GM19467 (cell line): ENCODE data around the gene SYNGAP1.
"Not testable (repeated sequence)": the region's sequence is repeated elsewhere in the genome, so short reads cannot be mapped to it uniquely, and the experiment has no call there.

Source experiments
- ATAC-seq: cut with Tn5 transposase; IDR thresholded peaks from one replicate; pipeline ENCODE4 v1.9.1; 2021; ENCODE audit warnings: mild to moderate bottlenecking, moderate library complexity; ENCODE audit not compliant: unreplicated experiment

The SYNGAP1 gene

DNA sequence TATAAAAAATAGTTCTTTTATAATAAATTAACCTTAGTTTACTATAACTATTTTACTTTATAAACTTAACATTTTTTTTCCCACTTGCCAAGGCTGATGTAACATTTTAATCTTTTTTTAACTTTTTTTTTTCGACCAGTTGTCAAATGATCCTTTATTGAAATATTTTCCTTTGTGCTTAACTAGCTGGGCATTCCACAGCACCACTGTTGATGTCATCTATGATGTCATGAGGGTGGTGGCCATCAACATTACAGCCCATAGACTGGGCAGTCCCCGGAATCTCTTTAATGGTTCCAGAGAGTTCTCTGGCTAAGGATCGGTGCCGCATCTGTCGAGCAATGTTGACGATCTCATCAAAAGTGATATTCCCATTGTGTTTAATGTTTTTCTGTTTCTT lies 20.0 kb upstream of the SYNGAP1 start:
- ATAC-seq: not testable (repeated sequence)

DNA sequence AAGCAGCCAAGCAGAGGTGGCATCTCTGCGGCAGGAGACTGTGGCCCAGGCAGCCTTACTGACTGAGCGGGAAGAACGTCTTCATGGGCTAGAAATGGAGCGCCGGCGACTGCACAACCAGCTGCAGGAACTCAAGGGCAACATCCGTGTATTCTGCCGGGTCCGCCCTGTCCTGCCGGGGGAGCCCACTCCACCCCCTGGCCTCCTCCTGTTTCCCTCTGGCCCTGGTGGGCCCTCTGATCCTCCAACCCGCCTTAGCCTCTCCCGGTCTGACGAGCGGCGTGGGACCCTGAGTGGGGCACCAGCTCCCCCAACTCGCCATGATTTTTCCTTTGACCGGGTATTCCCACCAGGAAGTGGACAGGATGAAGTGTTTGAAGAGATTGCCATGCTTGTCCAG lies 15.0 kb upstream of the SYNGAP1 start:
- no peak for ATAC-seq

DNA sequence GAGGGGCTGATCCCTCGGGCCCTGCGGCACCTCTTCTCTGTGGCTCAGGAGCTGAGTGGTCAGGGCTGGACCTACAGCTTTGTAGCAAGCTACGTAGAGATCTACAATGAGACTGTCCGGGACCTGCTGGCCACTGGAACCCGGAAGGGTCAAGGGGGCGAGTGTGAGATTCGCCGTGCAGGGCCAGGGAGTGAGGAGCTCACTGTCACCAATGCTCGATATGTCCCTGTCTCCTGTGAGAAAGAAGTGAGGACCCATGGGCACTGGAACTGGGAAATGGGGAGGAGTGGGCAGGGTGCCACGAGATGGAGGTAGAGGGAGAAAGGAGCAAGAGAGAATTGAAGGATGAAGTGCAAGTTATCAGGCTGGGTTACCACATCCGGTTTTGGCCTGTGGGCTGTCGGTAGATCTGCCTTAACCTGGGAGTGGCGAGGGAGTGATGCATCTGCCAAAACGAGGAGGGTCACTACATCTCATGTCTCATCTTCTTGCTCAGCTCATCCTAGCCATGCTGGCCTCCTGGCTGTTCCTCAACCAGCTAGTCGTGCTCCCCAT lies 14.4 kb upstream of the SYNGAP1 start:
- ATAC-seq: no peak

DNA sequence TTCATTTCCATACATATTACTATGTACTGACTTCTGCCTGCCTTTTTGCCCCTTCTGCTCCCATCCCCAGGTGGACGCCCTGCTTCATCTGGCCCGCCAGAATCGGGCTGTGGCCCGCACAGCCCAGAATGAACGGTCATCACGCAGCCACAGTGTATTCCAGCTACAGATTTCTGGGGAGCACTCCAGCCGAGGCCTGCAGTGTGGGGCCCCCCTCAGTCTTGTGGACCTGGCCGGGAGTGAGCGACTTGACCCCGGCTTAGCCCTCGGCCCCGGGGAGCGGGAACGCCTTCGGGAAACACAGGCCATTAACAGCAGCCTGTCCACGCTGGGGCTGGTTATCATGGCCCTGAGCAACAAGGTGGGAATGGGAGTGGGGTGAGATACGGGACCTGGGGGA lies 13.7 kb upstream of the SYNGAP1 start:
- no peak for ATAC-seq

DNA sequence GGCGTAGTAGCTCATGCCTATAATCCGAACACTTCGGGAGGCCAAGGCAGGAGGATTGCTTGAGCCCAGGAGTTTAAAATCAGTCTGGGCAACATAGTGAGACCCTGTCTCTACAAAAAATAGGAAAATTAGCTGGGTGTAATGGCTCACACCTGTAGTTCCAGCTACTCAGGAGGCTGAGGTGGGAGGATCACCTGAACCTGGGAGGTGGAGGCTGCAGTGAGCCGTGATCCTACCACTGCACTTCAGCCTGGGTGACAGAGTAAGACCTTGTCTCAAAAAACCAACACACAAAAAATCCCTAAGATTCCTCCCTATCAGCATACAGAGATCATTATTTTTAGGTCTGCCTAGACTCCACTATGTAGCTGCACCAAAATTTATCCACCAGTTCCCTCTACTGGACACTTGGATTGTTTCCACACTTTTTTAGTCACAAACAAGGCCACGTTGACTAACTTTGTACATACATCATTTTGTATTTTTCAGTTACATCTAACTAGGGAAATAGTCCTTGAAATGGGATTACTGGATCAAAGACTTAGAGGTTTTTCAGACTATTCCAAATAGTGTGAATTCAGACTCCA lies 12.6 kb upstream of the SYNGAP1 start:
- ATAC-seq: no peak

DNA sequence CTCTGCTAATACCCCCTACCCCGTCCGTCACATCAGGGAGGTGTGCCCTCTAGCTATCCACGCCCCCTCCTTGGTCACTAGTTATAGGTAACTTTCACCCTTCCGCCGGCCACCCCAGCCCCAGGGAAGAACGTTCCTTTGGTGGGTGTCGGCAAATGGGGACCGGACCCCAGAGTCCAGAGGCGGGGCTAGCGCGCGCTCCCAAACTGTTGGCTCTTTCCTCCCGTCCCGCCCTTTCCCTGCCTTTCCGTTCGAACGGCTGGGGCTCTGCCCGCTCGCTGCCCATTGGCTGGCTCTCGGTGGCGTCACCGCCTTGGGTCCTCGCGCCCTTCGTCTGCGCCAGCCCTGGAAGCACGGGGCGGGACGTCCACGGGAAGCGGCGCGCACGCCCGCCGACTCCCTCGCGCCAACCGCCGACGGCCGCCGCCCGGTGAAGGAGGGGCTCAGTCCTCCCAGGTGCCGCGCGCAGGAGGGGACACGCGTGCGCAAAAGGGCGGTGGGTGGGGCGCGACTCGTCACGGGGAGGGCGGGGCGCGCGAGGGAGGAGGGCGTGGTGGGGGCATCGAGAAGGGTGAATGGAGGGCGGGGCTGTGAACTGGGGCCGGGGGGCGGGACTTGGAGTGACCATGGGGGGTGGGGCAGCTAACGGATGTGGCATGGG lies 9.7 kb upstream of the SYNGAP1 start:
- peak; percentile 70 for ATAC-seq

DNA sequence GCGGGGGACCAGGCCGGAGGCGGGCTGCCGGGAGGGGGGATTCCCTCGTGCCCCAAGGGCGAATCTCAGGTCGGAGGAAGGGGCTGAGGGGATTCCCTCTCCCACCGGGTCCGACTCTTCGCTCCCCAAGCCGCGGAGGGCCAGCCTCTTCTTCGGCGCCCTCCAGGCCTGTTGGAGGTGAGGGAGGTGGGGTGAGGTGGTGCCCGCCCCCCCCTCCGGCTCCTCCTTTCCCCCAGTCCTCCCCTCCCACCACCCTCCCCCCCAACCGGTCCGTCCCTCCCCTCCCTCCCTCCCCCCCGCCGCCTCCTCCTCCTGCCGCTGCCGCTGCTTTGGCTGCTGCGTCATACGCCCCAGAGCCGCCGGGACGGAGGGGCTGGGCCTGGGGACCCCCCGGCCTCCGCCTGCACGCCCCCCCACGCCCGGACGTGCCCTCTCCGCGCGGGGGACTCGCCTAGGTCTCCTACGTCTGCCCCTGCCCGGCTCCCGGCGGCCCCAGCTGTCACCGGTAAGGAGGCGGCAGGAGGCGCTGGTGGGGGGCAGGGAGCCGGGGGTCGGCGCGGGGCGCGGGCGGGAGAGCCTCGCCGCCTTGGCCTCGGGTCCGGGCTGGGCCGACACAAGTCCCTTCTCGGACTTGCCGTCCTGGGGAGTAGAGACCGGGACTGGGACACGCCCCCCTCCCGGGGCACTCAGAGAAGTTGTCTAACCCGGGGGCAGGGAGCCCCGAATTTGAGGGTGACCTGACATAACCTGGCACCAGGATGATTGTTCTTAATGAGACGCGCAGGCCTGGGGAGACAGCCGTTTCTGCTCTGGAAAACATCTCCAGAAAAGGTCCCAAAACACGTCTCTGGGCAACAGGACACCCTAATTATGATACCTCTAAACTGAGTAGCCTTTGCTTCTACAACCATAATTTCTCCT lies 8.9 kb upstream of the SYNGAP1 start, which contains the start of gene PHF1:
Gene PHF1, plus strand, starts transcription at position 304 of the 921 bp plus-strand sequence. CDS start 1,250 bp downstream, outside the sequence.
- peak; percentile 27 for ATAC-seq

DNA sequence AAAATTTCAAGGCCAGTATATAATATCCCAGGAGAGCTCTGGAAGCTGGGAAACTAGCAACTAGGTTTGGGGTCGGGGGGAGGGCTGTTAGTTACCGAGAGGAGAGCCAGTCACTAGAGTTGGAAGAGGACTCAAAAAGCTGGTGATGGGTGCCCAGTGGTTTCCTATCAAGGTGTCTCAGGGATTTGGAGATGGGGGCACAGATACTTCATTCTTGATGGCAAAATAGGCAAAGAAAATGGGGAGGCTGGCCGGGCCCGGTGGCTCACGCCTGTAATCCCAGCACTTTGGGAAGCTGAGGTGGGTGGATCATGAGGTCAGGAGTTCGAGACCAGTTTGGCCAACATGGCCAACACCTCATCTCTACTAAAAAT lies 8.2 kb upstream of the SYNGAP1 start:
- no peak for ATAC-seq

DNA sequence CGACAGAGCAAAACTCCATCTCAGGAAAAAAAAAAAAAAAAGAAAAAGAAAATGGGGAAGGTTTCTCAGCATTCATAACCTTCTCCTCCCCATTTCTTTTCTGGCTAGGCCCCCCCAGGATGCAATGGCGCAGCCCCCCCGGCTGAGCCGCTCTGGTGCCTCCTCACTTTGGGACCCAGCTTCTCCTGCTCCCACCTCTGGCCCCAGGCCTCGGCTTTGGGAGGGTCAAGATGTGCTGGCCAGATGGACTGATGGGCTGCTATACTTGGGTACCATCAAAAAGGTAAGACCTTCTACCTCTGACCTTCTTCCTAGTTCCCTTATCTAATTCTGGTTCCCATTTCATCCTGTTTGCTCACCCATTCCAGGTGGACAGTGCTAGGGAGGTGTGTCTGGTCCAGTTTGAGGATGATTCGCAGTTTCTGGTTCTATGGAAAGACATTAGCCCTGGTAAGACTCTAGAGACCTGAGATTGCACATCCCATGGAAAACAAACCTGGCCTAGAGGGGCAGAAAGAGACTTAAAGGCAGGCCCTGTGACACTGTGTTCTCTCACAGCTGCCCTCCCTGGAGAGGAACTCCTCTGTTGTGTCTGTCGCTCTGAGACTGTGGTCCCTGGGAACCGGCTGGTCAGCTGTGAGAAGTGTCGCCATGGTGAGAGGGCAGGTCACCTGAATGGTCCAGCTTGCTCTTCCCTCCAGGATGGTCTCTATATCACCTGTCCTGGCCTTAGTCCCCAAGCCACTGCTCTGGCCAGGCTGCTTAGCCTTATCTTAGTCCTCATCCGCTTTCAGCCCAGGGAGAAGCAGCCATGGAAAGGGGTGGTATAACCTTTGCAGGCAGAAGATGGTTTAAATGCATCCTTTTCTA lies 7.5 kb upstream of the SYNGAP1 start:
- no peak for ATAC-seq

DNA sequence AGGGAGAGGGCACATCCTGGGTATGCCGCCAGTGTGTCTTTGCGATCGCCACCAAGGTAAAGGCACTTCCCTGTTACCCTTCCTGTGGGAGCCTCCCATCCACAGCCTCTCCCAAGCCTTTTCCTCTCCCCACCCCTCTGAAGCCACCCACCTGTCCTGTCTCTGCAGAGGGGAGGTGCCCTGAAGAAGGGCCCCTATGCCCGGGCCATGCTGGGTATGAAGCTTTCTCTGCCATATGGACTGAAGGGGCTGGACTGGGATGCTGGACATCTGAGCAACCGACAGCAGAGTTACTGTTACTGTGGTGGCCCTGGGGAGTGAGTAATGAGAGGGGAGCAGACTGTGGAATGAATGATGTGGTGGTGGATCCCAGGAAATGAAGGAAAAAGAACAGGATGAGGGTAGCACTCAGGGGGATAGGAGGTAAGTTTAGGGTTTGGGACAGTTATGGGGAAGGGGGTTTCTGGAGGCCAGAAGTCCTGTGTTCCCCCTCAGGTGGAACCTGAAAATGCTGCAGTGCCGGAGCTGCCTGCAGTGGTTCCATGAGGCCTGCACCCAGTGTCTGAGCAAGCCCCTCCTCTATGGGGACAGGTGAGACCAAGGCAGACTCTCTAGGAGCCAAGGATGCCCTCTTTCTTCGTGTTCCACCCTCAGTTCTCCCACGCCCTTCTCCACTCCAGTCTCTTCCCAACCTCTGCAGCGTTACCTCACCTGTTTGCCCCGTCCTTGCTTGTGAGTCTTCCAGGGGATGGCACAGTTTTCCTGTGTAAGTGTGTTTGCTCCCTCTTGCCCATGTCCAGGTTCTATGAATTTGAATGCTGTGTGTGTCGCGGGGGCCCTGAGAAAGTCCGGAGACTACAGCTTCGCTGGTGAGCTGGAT lies 6.4 kb upstream of the SYNGAP1 start:
- no peak for ATAC-seq

DNA sequence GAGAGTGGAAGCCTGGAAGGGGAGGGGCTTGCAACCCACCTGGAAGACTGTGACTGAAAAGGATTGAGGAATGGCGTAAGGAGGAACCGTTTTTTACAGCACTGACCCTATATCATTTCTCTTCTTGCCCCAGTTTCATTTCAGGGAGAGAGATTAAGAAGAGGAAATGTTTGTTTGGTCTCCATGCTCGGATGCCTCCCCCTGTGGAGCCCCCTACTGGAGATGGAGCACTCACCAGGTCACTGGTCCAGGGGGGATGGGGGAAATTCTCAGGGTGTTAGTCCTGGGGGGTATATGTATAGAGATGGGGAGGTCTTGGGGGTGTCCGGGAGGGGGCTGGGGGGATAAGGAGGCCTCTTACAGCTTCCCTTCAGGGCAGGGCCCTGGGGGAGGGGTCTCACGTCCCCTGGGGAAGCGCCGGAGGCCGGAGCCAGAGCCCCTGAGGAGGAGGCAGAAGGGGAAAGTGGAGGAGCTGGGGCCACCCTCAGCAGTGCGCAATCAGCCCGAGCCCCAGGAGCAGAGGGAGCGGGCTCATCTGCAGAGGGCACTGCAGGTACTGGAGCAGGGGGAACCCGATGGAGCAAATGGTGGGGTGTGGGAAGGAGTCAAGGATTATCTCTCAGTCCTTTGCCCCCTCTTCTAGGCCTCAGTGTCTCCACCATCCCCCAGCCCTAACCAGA lies 5.1 kb upstream of the SYNGAP1 start:
- no peak for ATAC-seq

DNA sequence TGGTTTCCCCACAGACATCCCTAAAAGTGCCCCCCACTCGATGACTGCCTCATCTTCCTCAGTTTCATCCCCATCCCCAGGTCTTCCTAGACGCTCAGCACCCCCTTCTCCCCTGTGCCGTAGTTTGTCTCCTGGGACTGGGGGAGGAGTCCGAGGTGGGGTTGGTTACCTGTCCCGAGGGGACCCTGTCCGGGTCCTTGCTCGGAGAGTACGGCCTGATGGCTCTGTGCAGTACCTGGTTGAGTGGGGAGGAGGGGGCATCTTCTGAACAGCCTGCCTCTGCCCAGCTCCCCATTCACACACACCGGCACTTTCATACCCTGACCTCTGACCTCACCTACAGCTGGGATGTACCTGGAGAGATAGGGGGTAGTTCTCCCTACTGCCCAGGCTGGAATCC lies 4.0 kb upstream of the SYNGAP1 start:
- no peak for ATAC-seq

DNA sequence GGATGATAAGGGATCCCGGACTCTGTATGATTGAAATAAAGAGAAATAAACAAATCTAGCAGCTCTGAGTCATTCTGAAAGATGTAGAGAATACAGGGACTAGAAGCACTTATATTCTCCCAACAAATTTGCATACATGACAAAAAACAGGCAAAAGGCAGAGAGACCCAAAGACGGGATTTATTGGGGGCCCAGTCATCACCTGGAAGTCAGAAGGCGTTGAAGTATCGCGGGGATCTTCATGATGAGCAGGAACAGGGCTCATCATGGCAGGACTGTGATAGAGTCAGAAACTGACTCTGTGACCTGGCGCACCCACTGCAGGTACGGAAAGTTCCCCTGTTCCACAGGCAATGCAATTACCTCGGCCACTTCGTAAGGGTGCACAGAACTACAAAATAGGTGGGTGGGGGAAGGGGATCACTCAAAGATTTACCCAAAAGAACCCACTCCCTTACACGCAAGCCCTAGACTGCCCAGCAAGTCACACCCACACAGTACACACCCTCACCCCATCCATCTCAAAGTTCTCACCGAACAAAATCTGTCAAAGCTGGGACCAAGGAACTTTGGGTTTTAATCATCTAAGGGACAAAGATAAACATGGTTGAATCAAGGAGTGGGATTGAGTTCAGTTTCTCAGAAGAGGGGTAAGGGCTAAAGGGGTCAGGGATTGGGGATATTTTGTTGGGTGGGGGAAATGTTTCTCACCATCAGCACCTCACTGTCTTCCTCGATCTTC lies 3.3 kb upstream of the SYNGAP1 start:
- ATAC-seq: no peak

DNA sequence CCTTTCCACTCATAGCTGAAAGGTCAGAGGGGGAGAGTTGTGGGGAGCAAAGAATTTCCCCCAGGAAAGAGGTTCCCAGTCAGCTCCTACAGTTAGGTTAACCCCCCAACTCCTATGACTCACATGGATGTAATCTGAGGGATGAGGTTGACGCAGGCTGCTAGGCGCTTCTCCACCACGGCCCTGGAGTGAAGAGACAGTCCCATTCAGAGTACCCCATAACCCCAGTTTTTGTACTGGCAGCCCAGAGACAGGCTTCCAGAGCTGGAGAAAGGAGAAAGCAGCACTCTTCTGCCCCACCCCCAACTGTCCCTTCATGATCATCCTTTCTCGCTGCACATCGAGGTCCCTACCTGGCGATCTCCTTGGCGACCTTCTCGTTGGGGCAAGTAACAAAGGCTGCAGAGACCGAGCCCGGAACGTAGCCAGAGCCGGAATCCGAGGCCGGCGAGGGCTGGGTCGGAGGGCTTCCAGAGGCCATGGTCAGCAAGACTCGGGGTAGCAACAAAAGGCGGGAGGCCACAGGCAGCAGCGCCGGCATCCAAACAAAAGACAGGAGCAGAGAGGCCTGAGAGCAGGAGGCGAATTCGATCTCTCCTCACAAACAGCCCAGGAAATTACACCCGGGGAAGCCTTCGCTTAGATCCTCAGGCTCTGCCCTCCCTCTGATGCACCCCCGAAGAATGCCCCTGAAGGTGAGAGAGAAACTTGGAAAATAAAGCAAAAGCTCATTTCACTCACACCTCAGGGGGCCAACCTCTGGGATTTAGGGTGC lies 2.5 kb upstream of the SYNGAP1 start:
- ATAC-seq: no peak

DNA sequence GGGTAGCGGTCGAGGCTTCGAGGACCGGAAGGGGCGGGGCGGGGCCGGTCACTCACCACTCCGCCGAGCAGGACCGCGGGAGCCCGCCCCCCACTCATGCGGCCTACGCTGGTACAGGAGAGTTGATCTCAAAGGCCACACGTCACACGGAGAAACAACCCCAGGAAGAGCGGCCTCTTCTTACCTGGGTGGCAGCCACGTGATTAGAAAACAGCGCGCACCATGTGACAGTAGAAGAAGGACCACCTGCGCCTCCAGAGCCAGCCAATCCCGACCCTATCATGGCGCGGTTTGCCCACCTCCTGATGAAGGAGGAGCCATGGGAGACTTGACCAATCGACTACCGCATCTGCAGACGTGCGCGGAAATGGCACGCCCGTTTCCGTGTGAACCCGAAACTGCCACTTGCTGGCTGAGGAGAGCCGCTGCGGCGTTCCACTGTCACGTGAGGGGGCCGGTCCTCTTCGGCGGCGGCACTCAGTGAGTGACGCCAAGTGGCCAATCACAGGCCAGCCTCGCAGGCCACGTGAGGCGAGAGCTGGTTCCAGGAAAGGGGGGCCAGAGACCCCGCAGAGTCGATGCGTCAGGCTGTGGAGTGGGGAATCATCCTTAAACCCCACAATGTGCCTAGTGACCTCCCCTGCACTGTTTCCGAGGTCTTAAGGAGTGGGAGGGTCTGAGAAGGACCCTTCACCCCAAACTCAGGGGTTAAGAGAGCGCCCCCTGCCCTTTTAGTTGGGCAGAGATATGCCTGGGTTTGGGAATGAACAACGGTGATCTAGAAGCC lies 1.8 kb upstream of the SYNGAP1 start, which contains the start of gene CUTA:
Gene CUTA, minus strand, starts transcription at position 205 of the 787 bp plus-strand sequence. Its CDS starts 107 bp downstream, at position 98.
- ATAC-seq: peak; percentile 75

DNA sequence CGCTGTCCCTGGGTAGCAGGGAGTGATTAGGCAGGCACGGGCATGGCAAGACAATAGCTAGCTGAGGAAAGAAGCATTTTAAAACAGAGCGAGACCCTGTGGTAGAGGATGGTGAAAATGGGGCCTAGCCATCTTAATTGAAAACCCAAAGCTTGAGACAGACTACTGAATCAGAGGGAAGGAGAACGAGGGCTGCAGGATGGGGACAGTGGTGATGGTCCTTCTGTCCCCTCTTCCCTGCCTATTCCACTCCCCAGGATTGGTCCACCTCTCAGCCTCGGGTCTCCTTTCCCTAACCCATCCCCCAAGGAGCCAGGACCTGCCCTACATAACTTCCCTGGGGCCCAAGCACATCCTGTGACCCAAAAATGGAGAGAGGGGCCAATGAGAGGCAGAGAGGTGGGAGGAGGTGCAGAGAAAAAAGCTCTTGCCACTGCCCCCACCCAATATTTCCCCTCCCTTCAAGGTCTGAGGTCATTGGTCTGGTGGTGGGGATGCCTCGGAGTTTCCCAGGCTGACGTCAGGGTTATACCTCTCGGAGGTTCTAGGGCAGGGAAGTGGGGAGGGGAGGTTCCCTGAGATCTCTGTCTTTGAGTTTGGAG lies 1.1 kb upstream of the SYNGAP1 start:
- ATAC-seq: no peak
